ENCODE results near the gene SMARCB1.
"Not testable (repeated sequence)": the region's sequence is repeated elsewhere in the genome, so short reads cannot be mapped to it uniquely, and the experiment has no call there.

The SMARCB1 gene

DNA sequence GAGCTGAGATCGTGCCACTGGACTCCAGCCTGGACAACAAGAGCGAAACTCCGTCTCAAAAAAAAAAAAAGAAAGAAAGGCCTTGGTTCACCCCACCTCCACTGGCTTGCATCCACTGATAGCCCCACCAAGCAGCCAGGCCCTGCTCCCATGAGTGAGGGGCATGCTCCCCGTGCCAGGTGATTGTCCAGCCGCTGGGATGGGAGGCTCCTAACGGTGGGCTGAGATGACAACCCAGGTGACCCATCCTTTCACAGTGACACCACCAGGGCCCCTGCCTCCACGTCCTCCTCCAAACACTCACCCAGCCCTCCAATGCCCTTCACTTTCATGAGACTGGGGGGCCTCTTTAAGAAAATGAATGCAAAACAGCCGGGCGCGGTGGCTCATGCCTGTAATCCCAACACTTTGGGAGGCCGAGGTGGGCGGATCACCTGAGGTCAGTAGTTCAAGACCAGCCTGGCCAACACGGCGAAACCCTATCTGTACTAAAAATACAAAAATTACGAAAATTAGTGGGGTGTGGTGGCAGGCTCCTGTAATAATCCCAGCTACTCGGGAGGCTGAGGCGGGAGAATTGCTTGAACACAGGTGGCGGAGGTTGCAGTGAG, 60.6 kb downstream of the SMARCB1 start:
- no peaks in the 10 kb centered on the region for H3K9me3 ChIP-seq (ENCODE audit: low read length)
- no peaks in the 10 kb centered on the region for H3K36me3 ChIP-seq (ENCODE audit: insufficient read depth, low read length)
- no peaks in the 10 kb centered on the region for H3K27me3 ChIP-seq (ENCODE audit: insufficient read depth, low read length)
- H3K4me3 ChIP-seq (ENCODE audit: low read length): no peak overlapping the region
- no peak overlapping the region for H2AFZ ChIP-seq (ENCODE audit: low read depth, low read length)
- H3K4me1 ChIP-seq (ENCODE audit: insufficient read depth, low read length): peaks cover 20% of the 10 kb centered on the region

DNA sequence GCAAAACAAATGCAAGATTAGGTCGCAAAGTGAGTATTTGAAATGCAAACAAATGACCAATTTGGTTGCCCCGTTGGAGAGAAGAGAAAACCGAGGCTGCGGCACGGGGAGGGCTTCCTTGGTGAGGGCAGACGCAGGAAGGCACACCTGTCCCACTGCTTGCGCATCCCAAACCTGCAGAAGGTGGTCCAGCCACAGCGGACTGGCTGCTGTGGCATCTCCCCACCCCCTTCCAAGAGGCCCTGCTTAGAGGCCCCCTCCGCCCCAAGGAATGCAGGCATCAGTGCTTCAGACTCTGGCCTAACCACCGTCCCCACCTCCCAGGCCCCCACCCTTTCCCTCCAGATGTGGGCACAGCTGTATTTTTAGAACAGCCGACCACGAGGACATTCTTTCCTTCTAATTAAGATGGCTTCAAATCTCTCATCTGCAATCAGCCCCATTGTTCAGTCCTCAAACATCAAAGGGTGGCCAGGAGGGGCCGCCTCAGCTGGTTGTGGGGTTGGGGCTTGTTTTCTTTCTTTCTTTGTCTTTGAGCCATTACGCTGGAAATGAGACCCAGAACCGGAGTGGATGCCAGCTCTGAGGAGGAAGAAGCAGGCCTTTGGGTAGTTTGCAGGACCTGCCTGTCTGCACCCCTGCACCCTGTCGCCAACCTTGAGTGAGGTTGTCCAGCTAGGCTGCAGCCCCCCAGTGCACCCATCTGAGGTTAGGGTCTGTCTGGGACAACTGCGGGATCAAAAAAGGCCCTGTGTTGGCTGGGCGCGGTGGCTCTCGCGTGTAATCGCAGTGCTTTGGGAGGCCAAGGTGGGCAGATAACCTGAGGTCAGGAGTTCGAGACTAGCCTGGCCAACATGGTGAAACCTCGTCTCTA, 61.5 kb downstream of the SMARCB1 start:
- H3K36me3 ChIP-seq (ENCODE audit: insufficient read depth, low read length): no peaks in the 10 kb centered on the region

DNA sequence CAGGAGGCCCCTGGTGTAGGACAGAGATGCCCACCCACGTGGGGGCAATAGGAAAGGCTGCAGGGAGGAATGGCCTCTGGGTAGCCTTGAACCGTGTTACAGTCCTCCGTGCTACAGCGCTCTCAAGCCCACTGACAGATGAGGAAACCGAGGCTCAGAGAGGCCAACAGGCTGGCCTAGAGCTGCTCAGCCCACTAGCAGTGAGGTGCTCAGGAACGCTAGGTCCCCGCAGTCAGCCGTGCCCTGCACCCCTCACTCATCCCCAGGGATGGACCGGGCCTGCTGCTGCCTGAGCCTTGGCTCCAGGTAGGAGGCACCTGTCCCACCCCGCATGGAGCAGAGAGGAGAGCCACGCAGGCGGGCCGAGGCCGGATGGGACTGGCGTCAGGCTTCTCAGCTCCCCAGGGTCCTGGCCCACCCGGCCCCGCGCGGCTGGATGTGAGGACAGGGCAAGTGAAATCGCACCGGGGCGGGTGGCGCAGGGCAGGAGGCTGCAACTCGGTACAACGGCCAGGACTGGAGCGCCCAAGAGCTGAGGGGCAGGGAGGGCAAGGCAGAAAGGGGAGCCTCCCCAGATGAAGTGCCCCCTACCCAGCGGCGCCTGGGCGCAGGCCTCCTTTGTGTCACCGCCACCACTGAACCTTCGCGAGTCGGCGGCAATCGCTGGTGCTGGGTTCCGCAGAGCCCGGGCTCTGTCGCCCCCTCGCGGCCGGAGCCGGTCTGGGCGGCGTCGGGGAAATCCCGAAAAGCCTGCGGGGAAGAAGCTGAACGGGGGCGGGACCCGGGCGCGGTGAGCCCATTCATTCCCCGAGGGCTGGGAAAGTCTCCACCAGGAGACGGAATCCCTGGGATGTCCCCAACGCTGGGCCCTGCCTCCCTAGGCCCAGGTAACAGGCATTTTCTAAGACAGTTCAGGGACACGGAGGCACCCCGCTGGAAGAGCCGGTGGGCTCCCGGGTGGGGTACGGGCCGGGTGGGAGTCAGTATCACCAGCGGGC, 62.5 kb downstream of the SMARCB1 start:
- no peak overlapping the region for H3K4me3 ChIP-seq (ENCODE audit: low read length)
- peak overlapping the region; percentile 62 for H2AFZ ChIP-seq (ENCODE audit: low read depth, low read length)
- no peaks in the 10 kb centered on the region for H3K9me3 ChIP-seq (ENCODE audit: low read length)
- H3K36me3 ChIP-seq (ENCODE audit: insufficient read depth, low read length): no peaks in the 10 kb centered on the region
- peaks cover 20% of the 10 kb centered on the region for H3K4me1 ChIP-seq (ENCODE audit: insufficient read depth, low read length)
- no peaks in the 10 kb centered on the region for H3K27me3 ChIP-seq (ENCODE audit: insufficient read depth, low read length)

More for the DNA sequence above, 61.5 kb downstream of the SMARCB1 start:
- Histone ChIP-seq H2AFZ (ENCODE audit: low read depth, low read length) (no peak overlapping the region), H3K4me1 (ENCODE audit: insufficient read depth, low read length) (peaks cover 20% of the 10 kb centered on the region), H3K4me3 (ENCODE audit: low read length) (no peak overlapping the region), H3K9me3 (ENCODE audit: low read length) (no peaks in the 10 kb centered on the region), H3K27me3 (ENCODE audit: insufficient read depth, low read length) (no peaks in the 10 kb centered on the region)

DNA sequence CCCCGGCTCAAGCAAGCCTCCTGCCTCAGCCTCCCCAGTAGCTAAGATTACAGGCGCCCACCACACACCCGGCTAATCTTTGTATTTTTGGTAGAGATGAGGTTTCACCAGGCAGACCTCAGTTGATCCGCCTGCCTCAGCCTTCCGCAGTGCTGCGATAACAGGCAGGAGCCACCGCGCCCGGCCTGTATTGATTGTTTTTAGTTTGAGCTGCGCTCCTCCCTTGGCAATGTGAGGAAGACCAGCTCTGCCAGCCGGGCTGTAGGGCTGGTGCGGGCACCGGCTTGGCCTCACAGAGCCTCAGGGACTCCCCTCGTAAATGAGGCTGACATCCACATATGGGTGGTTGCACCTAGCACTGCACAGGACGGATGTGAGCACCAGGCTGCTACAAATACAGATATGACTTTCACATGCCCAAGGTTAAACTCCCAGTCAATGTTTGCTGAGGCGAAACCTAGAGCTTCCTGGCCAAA, 63.4 kb downstream of the SMARCB1 start:
- Histone ChIP-seq H2AFZ (ENCODE audit: low read depth, low read length) (no peak overlapping the region), H3K4me3 (ENCODE audit: low read length) (no peak overlapping the region), H3K36me3 (ENCODE audit: insufficient read depth, low read length) (no peaks in the 10 kb centered on the region), H3K27me3 (ENCODE audit: insufficient read depth, low read length) (no peaks in the 10 kb centered on the region), H3K9me3 (ENCODE audit: low read length) (no peaks in the 10 kb centered on the region), H3K4me1 (ENCODE audit: insufficient read depth, low read length) (peaks cover 20% of the 10 kb centered on the region)

DNA sequence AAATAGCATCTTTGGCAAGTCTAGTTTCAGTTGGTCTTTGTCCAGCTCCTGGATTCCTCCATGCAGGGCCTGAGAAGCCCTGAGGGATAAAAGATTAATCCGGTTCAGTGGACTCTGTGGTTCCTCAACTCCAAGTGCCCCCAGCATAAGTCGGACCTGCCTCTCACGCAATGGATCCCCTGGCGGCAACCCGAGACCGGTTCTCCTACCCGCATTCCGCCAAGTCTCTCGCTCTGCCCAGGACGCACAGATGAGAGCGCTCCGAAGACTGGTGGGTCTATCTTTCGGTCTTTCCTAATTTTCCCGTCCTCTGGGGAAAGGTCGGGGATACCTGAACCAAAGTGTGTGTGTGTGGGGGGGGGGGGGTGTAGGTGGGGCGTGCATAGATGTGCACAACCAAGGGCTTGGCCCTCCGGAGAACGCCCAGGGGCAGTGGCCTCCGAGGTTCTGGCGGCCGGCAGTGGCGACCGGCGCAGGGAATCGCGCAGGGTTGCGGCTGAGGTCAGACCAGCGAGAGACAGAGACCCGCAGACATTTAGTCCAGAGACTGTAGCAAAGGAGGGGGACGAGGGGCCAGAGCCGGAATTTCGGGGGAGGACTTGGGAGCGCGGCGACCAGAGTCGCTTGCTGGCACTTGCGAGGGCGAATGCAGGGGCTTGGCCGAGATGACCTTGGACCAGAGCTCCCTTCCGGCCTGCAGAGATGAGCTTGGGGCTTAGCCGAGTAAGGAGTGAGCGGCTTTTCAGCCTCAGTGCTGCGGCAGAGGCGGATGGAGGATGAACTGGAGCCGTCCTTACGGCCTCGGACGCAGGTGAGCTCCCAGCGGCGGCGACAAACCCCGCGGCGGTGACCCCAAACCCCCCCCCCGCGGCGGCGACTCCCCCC, 70.2 kb downstream of the SMARCB1 start:
- peaks cover 11% of the 10 kb centered on the region for H3K4me1 ChIP-seq (ENCODE audit: insufficient read depth, low read length)
- H3K4me3 ChIP-seq (ENCODE audit: low read length): peak overlapping the region; percentile 66
- H2AFZ ChIP-seq (ENCODE audit: low read depth, low read length): peak overlapping the region; percentile 71
- no peaks in the 10 kb centered on the region for H3K27me3 ChIP-seq (ENCODE audit: insufficient read depth, low read length)
- peaks cover 2% of the 10 kb centered on the region for H3K36me3 ChIP-seq (ENCODE audit: insufficient read depth, low read length)
- no peaks in the 10 kb centered on the region for H3K9me3 ChIP-seq (ENCODE audit: low read length)

DNA sequence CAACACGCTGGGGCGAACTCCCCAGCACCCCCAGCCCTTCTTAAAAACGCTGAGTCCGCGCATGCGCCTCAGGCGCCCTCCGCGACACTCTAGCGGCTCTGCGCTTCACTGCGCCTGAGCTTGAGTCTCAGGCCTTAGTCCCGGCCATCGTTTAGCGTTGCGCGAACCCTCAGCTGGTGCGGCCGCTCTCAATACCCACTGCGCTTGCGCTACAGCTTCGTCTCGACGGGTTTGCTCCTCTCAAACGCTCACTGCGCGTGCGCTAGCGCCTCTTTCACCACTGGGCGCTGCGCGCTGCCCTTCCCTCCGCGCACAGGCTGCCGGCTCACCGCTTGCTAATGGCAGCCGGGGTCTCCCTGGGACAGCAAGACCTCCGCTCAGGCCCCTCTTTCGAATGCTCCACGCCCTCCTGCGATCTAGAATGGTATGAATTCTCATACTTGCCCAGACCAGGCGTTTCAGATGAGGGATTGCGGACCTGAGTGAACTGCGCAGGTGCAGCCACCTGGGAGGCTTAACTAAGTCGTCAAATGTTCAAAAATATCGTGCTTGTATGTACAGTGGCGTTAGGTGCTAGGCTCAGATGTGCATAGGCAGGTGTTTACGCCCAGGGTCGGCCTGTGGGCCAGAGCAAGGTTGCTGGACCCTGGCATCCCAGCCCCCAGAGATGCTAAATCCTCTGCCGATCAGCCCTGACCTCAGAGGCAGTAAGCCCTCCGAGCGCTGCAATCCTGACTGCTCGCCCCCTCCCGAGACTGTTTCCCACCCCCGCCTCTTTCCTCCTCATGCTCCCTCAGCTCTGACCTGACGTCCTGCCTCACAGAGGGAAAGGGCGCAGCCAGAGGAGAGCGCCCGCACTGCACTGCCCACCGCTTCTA, 71.1 kb downstream of the SMARCB1 start, which contains the start of gene SLC2A11:
Gene SLC2A11, plus strand, starts transcription at position 270 of the 878 bp plus-strand sequence. Its CDS starts 125 bp downstream, at position 395.
- Histone ChIP-seq H2AFZ (ENCODE audit: low read depth, low read length) (peak within 1 kb of the TSS; percentile 71), H3K36me3 (ENCODE audit: insufficient read depth, low read length) (peaks cover 2% of the 10 kb centered on the region), H3K9me3 (ENCODE audit: low read length) (no peaks in the 10 kb centered on the region), H3K4me3 (ENCODE audit: low read length) (peak within 1 kb of the TSS; percentile 66), H3K27me3 (ENCODE audit: insufficient read depth, low read length) (no peaks in the 10 kb centered on the region), H3K4me1 (ENCODE audit: insufficient read depth, low read length) (peaks cover 11% of the 10 kb centered on the region)

DNA sequence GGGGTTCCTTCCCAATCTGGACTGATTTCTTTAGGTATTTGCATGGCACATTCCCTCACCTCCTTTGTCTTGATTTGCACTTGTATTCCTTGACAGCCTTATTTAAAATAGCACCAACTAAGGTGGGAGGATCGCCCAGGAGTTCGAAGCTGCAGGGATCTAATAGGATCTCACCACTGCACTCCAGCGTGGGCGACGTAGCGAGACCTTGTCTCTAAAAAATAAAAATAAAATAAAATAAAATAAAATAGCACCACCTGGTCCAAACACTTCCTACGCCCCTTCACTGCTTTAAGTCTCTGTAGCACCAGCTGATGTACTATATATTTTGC, 71.7 kb downstream of the SMARCB1 start:
- H3K9me3 ChIP-seq (ENCODE audit: low read length): no peaks in the 10 kb centered on the region
- peak overlapping the region; percentile 30 for H2AFZ ChIP-seq (ENCODE audit: low read depth, low read length)
- peaks cover 11% of the 10 kb centered on the region for H3K4me1 ChIP-seq (ENCODE audit: insufficient read depth, low read length)
- peak overlapping the region; percentile 66 for H3K4me3 ChIP-seq (ENCODE audit: low read length)
- H3K27me3 ChIP-seq (ENCODE audit: insufficient read depth, low read length): no peaks in the 10 kb centered on the region
- H3K36me3 ChIP-seq (ENCODE audit: insufficient read depth, low read length): peaks cover 2% of the 10 kb centered on the region

DNA sequence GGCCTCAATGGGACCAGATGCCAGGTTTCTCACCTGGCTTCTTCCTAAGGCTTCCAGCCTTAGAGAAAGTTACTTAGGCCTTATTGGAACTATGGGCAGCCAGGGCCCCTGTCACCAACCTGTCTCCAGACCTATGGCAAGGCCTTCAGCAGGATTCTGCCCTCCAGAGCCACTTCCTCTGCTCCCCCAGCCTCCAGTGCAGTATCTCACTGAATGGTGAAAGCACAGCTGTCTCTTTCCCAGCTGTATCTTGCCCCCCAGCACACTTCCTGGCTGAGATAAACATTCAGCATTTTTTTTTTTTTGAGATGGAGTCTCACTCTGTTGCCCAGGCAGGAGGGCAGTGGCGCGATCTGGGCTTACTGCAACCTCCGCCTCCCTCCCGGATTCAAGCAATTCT, 72.4 kb downstream of the SMARCB1 start:
- Histone ChIP-seq H3K36me3 (ENCODE audit: insufficient read depth, low read length) (peaks cover 2% of the 10 kb centered on the region), H3K9me3 (ENCODE audit: low read length) (no peaks in the 10 kb centered on the region), H2AFZ (ENCODE audit: low read depth, low read length) (no peak overlapping the region), H3K27me3 (ENCODE audit: insufficient read depth, low read length) (no peaks in the 10 kb centered on the region), H3K4me3 (ENCODE audit: low read length) (no peak overlapping the region), H3K4me1 (ENCODE audit: insufficient read depth, low read length) (peaks cover 11% of the 10 kb centered on the region)

DNA sequence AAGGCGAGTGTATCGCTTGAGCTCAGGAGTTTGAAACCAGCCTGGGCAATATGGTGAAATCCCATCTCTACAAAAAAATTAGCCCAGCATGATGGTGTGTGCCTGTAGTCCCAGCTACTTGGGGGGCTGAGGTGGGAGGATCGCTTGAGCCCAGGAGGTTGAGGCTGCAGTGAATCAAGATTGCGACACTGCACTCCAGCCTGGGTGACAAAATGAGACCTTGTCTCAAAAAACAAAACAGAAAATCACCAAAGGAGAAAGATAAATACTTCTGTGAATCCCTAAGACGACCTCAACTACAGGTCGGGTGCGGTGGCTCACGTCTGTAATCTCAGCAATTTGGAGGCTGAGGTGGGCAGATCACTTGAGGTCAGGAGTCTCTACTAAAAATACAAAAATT, 73.4 kb downstream of the SMARCB1 start:
- not testable (repeated sequence) for H3K36me3 ChIP-seq (ENCODE audit: insufficient read depth, low read length); H2AFZ ChIP-seq (ENCODE audit: low read depth, low read length); H3K27me3 ChIP-seq (ENCODE audit: insufficient read depth, low read length)

DNA sequence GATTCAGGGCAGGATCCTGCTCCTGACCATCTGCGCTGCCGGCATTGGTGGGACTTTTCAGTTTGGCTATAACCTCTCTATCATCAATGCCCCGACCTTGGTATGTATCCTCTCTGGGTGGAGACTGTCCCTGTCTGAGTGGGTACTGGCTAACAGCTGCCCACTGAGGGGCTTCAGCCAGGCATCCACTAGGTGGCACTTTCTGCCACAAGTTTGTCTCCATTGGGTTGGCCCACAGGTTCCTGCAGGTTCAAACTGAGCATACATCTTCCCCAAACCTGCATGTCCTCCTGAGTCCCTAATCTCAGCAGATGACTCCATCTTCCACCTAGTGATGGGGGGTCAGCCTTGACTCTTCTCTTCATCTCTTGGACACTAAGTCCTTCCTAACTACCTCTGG, 75.3 kb downstream of the SMARCB1 start:
- Histone ChIP-seq H3K9me3 (ENCODE audit: low read length) (no peaks in the 10 kb centered on the region), H2AFZ (ENCODE audit: low read depth, low read length) (no peak overlapping the region), H3K27me3 (ENCODE audit: insufficient read depth, low read length) (no peaks in the 10 kb centered on the region), H3K4me1 (ENCODE audit: insufficient read depth, low read length) (peaks cover 8% of the 10 kb centered on the region), H3K36me3 (ENCODE audit: insufficient read depth, low read length) (peaks cover 6% of the 10 kb centered on the region), H3K4me3 (ENCODE audit: low read length) (no peak overlapping the region)

More for the DNA sequence above, 73.4 kb downstream of the SMARCB1 start:
- H3K9me3 ChIP-seq (ENCODE audit: low read length); H3K4me3 ChIP-seq (ENCODE audit: low read length): not testable (repeated sequence)
- peaks cover 11% of the 10 kb centered on the region for H3K4me1 ChIP-seq (ENCODE audit: insufficient read depth, low read length)

DNA sequence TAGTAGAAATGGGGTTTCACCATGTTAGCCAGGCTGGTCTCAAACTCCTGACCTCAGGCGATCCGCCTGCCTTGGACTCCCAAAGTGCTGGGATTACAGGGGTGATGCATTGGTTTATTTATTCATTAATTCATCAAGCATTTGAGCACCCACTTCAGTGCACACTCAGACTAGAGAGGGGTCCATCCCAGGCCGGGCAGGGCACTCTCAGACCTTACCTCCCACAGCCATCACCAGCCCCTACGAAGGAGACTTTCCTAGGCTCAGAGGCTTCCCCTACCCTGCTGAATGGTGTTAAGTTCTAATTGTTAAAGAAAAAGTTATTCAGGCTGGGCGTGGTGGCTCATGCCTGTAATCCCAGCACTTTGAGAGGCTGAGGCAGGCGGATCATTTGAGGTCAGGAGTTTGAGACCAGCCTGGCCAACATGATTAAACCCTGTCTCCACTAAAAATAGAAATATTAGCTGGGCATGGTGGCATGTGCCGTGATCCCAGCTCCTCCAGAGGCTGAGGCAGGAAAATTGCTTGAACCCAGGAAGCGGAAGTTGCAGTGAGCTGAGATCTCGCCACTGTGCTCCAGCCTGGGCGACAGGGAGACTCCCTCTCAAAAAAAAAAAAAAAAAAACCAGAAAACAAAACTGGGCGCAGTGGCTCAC, 77.9 kb downstream of the SMARCB1 start:
- H3K4me1 ChIP-seq (ENCODE audit: insufficient read depth, low read length); H3K4me3 ChIP-seq (ENCODE audit: low read length); H3K9me3 ChIP-seq (ENCODE audit: low read length); H3K27me3 ChIP-seq (ENCODE audit: insufficient read depth, low read length); H2AFZ ChIP-seq (ENCODE audit: low read depth, low read length): not testable (repeated sequence)
- peaks cover 28% of the 10 kb centered on the region for H3K36me3 ChIP-seq (ENCODE audit: insufficient read depth, low read length)

All from neuron (in vitro differentiated cells).